HEK293 (cell line): ENCODE results near the gene ABI3BP.

Experiments
- CTCF ChIA-PET: fragments of 350-600 bp; formaldehyde crosslinking; extraction: SDS; loops from one replicate; lab custom pipeline; 2021; ENCODE audit warnings: antibody characterized with exemption; lab: Yijun Ruan, JAX
- POLR2A ChIA-PET: fragments of 300-600 bp; formaldehyde crosslinking; extraction: SDS; loops from one replicate; lab custom pipeline; 2020; ENCODE audit warnings: antibody characterized with exemption, inconsistent platforms; lab: Yijun Ruan, JAX
- H3K27ac ChIP-seq: fragments of 200-500 bp; sonication (Bioruptor generic); 2 replicates; pipeline ENCODE4 v1.5.1; 2014; ENCODE audit warnings: low read depth, low read length, control low read depth, inconsistent platforms; ENCODE audit errors: extremely low read depth
- H3K36me3 ChIP-seq, 2 experiments: fragments of 200-500 bp in 1 of 2; sonication (Bioruptor generic) in 1 of 2; 1 replicate in 1 of 2; 2 replicates in 1 of 2; pipeline ENCODE4 v1.5.1; 2014 to 2017; ENCODE audit warnings: inconsistent platforms in 2 of 2, low read length in 2 of 2; ENCODE audit not compliant: control insufficient read depth in 2 of 2, insufficient read depth in 1 of 2
- H3K4me1 ChIP-seq: fragments of 200-500 bp; sonication (Bioruptor generic); 2 replicates; pipeline ENCODE4 v1.5.1; 2014; ENCODE audit warnings: mild to moderate bottlenecking, low read length, inconsistent platforms; ENCODE audit not compliant: control insufficient read depth, insufficient read depth
- H3K4me3 ChIP-seq: 2 replicates; pipeline ENCODE4 v1.5.1; 2011; ENCODE audit warnings: low read depth, mild to moderate bottlenecking, control low read depth, low read length, moderate library complexity
- H3K9me3 ChIP-seq: fragments of 200-500 bp; sonication (Bioruptor generic); 2 replicates; pipeline ENCODE4 v1.5.1; 2014; ENCODE audit warnings: low read depth, low read length, inconsistent platforms; ENCODE audit not compliant: control insufficient read depth, insufficient read depth
- GFI1B ChIP-seq: fragments of 450-650 bp; formaldehyde crosslinking; IDR thresholded peaks from 2 replicates; pipeline ENCODE4 v1.5.1; 2016; ENCODE audit warnings: missing biosample characterization, missing genetic modification characterization
- HOXA7 ChIP-seq: sonication (generic); formaldehyde crosslinking; IDR thresholded peaks from 2 replicates; pipeline ENCODE4 v1.8.1; 2022; ENCODE audit warnings: missing genetic modification reagents, borderline replicate concordance
- IKZF3 ChIP-seq: fragments of 450-650 bp; IDR thresholded peaks from 2 replicates; pipeline ENCODE4 v1.5.0; 2018; ENCODE audit warnings: missing biosample characterization, mild to moderate bottlenecking, missing genetic modification characterization, moderate library complexity
- ZFP37 ChIP-seq: fragments of 450-650 bp; formaldehyde crosslinking; IDR thresholded peaks from 2 replicates; pipeline ENCODE4 v1.5.1; 2016; ENCODE audit warnings: missing biosample characterization, missing genetic modification characterization
- ZIC2 ChIP-seq: fragments of 450-650 bp; formaldehyde crosslinking; IDR thresholded peaks from 2 replicates; pipeline ENCODE4 v1.5.1; 2016; ENCODE audit warnings: missing biosample characterization, missing genetic modification characterization
- ZNF133 ChIP-seq: fragments of 450-650 bp; formaldehyde crosslinking; IDR thresholded peaks from 2 replicates; pipeline ENCODE4 v1.5.1; 2016; ENCODE audit warnings: missing biosample characterization, missing genetic modification characterization
- ZNF174 ChIP-seq: fragments of 450-650 bp; formaldehyde crosslinking; IDR thresholded peaks from 2 replicates; pipeline ENCODE4 v1.5.0; 2017; ENCODE audit warnings: missing biosample characterization, mild to moderate bottlenecking, missing genetic modification characterization
- ZNF2 ChIP-seq: fragments of 450-650 bp; formaldehyde crosslinking; IDR thresholded peaks from 2 replicates; pipeline ENCODE4 v1.5.1; 2016; ENCODE audit warnings: missing biosample characterization, missing genetic modification characterization
- ZNF292 ChIP-seq: fragments of 450-650 bp; formaldehyde crosslinking; IDR thresholded peaks from 2 replicates; pipeline ENCODE4 v1.5.1; 2016; ENCODE audit warnings: low read depth, missing biosample characterization, missing genetic modification characterization, borderline replicate concordance
- ZNF416 ChIP-seq: fragments of 450-650 bp; formaldehyde crosslinking; IDR thresholded peaks from 2 replicates; pipeline ENCODE4 v1.5.1; 2016; ENCODE audit warnings: missing biosample characterization, missing genetic modification characterization
- ZSCAN16 ChIP-seq: fragments of 450-650 bp; formaldehyde crosslinking; IDR thresholded peaks from 2 replicates; pipeline ENCODE4 v1.5.1; 2016; ENCODE audit warnings: missing biosample characterization, missing genetic modification characterization
- TF ChIP-seq, protein P1 (sequence below): fragments of 450-650 bp; formaldehyde crosslinking; IDR thresholded peaks from 2 replicates; pipeline ENCODE4 v1.5.1; 2016; ENCODE audit warnings: missing biosample characterization, missing genetic modification characterization
- TF ChIP-seq, protein P2 (sequence below): fragments of 450-650 bp; formaldehyde crosslinking; IDR thresholded peaks from 2 replicates; pipeline ENCODE4 v1.5.1; 2016; ENCODE audit warnings: missing biosample characterization, missing genetic modification characterization
- TF ChIP-seq, protein P3 (sequence below): fragments of 450-650 bp; formaldehyde crosslinking; IDR thresholded peaks from 2 replicates; pipeline ENCODE4 v1.5.1; 2017; ENCODE audit warnings: missing biosample characterization, missing genetic modification characterization
- TF ChIP-seq, protein P4 (sequence below): fragments of 450-650 bp; formaldehyde crosslinking; IDR thresholded peaks from 2 replicates; pipeline ENCODE4 v1.5.1; 2016; ENCODE audit warnings: missing biosample characterization, missing genetic modification characterization
- TF ChIP-seq, protein P5 (sequence below): fragments of 450-650 bp; formaldehyde crosslinking; IDR thresholded peaks from 2 replicates; pipeline ENCODE4 v1.5.1; 2016; ENCODE audit warnings: missing biosample characterization, missing genetic modification characterization
- TF ChIP-seq, protein P6 (sequence below): fragments of 450-650 bp; formaldehyde crosslinking; IDR thresholded peaks from 2 replicates; pipeline ENCODE4 v1.5.1; 2016; ENCODE audit warnings: missing biosample characterization, missing genetic modification characterization
- TF ChIP-seq, protein P7 (sequence below): sonication (generic); formaldehyde crosslinking; IDR thresholded peaks from 2 replicates; pipeline ENCODE4 v1.8.1; 2022; ENCODE audit warnings: mild to moderate bottlenecking, moderate library complexity, missing genetic modification reagents
- TF ChIP-seq, protein P8 (sequence below): fragments of 450-650 bp; formaldehyde crosslinking; IDR thresholded peaks from 2 replicates; pipeline ENCODE4 v1.5.1; 2016; ENCODE audit warnings: missing biosample characterization, missing genetic modification characterization

The ABI3BP gene

DNA sequence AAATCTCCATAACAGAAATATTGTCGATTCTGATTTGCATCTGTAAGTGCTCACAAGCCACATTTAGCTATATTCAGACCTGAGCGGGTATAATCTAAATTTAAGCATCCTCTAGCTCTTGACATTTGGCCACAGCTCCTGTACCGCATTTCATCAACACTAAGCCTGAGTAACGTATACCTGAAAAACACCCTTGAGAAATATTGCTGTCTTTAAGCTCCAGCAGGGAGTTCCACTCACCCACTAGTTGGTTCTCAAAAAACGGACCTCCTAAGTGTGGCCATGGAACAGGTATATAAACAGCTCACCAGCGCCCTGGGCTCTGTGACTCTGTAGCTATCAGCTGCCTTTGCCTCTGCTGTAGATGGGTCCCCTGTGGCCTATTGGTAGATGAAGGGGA lies 80.7 kb downstream of the ABI3BP start:
- POLR2A ChIA-PET: no interaction called here
- no peak for TF ChIP-seq HOXA7 (CRISPR knock-in tag)
- no peaks in the 10 kb centered on the region for H3K4me1 ChIP-seq
- H3K4me3 ChIP-seq: no peak overlapping the region
- no peak overlapping the region for H3K27ac ChIP-seq
- CTCF ChIA-PET: no interaction called here
- no peaks in the 10 kb centered on the region for H3K9me3 ChIP-seq
- no peaks in the 10 kb centered on the region for H3K36me3 ChIP-seq

DNA sequence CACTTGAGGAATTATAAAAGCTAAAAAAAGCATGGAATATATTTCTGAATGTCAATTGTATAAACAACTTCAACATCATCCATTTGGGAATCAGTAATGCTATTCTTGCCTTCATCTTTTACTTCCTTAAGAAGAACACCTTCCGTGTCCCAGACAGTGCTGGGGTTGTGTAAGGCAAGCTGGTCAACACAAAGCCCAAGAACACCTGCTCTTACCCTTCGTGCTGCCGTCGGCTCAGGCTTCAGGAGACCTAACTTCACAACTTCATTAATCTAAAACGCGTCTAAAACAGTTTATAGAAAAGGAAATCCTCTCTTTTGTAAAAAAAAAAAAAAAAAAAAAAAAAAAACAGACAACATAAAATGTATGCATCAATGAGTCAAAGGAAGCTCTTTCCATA lies 81.3 kb downstream of the ABI3BP start:
- no peak overlapping the region for H3K4me3 ChIP-seq
- H3K4me1 ChIP-seq: no peaks in the 10 kb centered on the region
- no peaks in the 10 kb centered on the region for H3K9me3 ChIP-seq
- POLR2A ChIA-PET: no interaction called here
- no peak for TF ChIP-seq ZFP37 (tag by site-specific recombination)
- no peak for TF ChIP-seq ZNF292
- TF ChIP-seq, protein P1, sequence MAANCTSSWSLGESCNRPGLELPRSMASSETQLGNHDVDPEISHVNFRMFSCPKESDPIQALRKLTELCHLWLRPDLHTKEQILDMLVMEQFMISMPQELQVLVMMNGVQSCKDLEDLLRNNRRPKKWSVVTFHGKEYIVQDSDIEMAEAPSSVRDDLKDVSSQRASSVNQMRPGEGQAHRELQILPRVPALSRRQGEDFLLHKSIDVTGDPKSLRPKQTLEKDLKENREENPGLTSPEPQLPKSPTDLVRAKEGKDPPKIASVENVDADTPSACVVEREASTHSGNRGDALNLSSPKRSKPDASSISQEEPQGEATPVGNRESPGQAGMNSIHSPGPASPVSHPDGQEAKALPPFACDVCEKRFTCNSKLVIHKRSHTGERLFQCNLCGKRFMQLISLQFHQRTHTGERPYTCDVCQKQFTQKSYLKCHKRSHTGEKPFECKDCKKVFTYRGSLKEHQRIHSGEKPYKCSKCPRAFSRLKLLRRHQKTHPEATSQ (tag by site-specific recombination): no peak
- TF ChIP-seq, protein P2, sequence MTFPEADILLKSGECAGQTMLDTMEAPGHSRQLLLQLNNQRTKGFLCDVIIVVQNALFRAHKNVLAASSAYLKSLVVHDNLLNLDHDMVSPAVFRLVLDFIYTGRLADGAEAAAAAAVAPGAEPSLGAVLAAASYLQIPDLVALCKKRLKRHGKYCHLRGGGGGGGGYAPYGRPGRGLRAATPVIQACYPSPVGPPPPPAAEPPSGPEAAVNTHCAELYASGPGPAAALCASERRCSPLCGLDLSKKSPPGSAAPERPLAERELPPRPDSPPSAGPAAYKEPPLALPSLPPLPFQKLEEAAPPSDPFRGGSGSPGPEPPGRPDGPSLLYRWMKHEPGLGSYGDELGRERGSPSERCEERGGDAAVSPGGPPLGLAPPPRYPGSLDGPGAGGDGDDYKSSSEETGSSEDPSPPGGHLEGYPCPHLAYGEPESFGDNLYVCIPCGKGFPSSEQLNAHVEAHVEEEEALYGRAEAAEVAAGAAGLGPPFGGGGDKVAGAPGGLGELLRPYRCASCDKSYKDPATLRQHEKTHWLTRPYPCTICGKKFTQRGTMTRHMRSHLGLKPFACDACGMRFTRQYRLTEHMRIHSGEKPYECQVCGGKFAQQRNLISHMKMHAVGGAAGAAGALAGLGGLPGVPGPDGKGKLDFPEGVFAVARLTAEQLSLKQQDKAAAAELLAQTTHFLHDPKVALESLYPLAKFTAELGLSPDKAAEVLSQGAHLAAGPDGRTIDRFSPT (tag by site-specific recombination): no peak
- TF ChIP-seq, protein P3, sequence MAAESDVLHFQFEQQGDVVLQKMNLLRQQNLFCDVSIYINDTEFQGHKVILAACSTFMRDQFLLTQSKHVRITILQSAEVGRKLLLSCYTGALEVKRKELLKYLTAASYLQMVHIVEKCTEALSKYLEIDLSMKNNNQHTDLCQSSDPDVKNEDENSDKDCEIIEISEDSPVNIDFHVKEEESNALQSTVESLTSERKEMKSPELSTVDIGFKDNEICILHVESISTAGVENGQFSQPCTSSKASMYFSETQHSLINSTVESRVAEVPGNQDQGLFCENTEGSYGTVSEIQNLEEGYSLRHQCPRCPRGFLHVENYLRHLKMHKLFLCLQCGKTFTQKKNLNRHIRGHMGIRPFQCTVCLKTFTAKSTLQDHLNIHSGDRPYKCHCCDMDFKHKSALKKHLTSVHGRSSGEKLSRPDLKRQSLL (tag by site-specific recombination): no peak
- TF ChIP-seq, protein P4, sequence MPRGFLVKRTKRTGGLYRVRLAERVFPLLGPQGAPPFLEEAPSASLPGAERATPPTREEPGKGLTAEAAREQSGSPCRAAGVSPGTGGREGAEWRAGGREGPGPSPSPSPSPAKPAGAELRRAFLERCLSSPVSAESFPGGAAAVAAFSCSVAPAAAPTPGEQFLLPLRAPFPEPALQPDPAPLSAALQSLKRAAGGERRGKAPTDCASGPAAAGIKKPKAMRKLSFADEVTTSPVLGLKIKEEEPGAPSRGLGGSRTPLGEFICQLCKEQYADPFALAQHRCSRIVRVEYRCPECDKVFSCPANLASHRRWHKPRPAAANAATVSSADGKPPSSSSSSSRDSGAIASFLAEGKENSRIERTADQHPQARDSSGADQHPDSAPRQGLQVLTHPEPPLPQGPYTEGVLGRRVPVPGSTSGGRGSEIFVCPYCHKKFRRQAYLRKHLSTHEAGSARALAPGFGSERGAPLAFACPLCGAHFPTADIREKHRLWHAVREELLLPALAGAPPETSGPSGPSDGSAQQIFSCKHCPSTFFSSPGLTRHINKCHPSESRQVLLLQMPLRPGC (tag by site-specific recombination): no peak
- TF ChIP-seq, protein P5, sequence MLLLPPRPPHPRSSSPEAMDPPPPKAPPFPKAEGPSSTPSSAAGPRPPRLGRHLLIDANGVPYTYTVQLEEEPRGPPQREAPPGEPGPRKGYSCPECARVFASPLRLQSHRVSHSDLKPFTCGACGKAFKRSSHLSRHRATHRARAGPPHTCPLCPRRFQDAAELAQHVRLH (tag by site-specific recombination): no peak
- no peak for TF ChIP-seq ZNF416
- no peak for TF ChIP-seq GFI1B (tag by site-specific recombination)
- TF ChIP-seq ZNF133 (tag by site-specific recombination): no peak
- no peak for TF ChIP-seq IKZF3
- no peak for TF ChIP-seq ZSCAN16 (tag by site-specific recombination)
- TF ChIP-seq ZIC2 (tag by site-specific recombination): no peak
- TF ChIP-seq ZNF174: no peak
- TF ChIP-seq, protein P6, sequence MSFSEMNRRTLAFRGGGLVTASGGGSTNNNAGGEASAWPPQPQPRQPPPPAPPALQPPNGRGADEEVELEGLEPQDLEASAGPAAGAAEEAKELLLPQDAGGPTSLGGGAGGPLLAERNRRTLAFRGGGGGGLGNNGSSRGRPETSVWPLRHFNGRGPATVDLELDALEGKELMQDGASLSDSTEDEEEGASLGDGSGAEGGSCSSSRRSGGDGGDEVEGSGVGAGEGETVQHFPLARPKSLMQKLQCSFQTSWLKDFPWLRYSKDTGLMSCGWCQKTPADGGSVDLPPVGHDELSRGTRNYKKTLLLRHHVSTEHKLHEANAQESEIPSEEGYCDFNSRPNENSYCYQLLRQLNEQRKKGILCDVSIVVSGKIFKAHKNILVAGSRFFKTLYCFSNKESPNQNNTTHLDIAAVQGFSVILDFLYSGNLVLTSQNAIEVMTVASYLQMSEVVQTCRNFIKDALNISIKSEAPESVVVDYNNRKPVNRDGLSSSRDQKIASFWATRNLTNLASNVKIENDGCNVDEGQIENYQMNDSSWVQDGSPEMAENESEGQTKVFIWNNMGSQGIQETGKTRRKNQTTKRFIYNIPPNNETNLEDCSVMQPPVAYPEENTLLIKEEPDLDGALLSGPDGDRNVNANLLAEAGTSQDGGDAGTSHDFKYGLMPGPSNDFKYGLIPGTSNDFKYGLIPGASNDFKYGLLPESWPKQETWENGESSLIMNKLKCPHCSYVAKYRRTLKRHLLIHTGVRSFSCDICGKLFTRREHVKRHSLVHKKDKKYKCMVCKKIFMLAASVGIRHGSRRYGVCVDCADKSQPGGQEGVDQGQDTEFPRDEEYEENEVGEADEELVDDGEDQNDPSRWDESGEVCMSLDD (tag by site-specific recombination): no peak
- no peak for TF ChIP-seq ZNF2 (tag by site-specific recombination)
- TF ChIP-seq, protein P7, sequence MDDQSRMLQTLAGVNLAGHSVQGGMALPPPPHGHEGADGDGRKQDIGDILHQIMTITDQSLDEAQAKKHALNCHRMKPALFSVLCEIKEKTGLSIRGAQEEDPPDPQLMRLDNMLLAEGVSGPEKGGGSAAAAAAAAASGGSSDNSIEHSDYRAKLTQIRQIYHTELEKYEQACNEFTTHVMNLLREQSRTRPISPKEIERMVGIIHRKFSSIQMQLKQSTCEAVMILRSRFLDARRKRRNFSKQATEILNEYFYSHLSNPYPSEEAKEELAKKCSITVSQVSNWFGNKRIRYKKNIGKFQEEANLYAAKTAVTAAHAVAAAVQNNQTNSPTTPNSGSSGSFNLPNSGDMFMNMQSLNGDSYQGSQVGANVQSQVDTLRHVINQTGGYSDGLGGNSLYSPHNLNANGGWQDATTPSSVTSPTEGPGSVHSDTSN (CRISPR knock-in tag): no peak
- TF ChIP-seq, protein P8, sequence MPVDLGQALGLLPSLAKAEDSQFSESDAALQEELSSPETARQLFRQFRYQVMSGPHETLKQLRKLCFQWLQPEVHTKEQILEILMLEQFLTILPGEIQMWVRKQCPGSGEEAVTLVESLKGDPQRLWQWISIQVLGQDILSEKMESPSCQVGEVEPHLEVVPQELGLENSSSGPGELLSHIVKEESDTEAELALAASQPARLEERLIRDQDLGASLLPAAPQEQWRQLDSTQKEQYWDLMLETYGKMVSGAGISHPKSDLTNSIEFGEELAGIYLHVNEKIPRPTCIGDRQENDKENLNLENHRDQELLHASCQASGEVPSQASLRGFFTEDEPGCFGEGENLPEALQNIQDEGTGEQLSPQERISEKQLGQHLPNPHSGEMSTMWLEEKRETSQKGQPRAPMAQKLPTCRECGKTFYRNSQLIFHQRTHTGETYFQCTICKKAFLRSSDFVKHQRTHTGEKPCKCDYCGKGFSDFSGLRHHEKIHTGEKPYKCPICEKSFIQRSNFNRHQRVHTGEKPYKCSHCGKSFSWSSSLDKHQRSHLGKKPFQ (tag by site-specific recombination): no peak
- TF ChIP-seq, all 188 proteins: peak for 0
- CTCF ChIA-PET: interaction anchor here (0.6 kb wide), 1 partner anchor 100 kb away, joined by 3 read pairs; no protein-coding TSS in a partner anchor
- Histone ChIP-seq H3K27ac (no peak overlapping the region), H3K36me3 (no peaks in the 10 kb centered on the region)
